Measurements from ENCODE around the gene LRRC4C.

The LRRC4C gene

GRCh38 chr11:41267451-41267850 lies 192.0 kb downstream of the LRRC4C start:
- no peak for DNase-seq (ENCODE audit: extremely low read depth in 1 of 2, low read depth in 1 of 2)

- no peak for DNase-seq (ENCODE audit: extremely low read depth in 1 of 2, low read depth in 1 of 2)
These were observed 203.4 kb downstream of the LRRC4C start for GRCh38 chr11:41256041-41256440.

- DNase-seq (ENCODE audit: extremely low read depth in 1 of 2, low read depth in 1 of 2), result no peak
These were observed 204.5 kb downstream of the LRRC4C start for GRCh38 chr11:41254966-41255365.

DNA sequence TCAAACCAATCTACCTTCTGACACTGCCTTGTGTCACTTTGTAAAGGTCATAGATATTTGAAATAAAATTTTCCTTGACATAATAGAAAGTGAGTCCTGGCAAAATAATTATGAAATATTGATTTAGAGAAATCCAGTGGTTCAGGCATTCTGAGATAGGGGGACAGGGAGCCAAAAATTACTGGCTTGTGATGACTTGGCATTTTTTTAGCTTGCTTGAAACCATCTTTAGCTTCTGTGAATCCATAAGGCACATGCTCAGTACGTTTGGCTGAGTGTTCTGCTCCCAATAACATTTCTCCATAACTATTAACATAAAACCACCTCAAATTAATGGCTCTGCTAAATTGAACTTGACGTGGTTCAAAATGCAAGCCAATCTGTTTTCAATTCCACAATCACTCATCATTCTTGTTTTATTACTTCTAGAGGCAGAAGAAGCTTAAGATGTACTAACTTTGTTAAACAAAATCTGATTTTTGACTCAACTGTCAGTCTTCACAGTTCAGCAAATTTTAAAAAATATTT lies 209.0 kb downstream of the LRRC4C start:
- DNase-seq (ENCODE audit: extremely low read depth in 1 of 2, low read depth in 1 of 2), result no peak

- DNase-seq (ENCODE audit: extremely low read depth in 1 of 2, low read depth in 1 of 2), result no peak
These were observed 211.8 kb downstream of the LRRC4C start for GRCh38 chr11:41247621-41248020.

DNA sequence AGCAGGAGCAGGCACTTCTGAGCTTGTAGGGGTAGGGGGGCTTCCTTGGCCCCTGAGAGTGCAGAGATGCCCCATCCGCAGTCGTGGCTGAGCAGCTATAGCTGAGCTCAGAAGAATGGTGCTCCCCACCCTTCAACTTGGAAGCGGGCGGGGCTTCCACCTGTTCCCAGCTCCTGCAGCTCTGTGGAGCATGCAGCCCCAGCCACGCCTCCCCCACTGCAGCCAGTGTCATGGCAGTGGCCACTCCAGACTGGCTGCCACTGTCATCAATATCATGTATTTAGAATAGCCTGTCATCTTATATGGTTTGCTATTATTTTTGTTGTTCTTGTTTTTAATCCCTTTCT lies 213.1 kb downstream of the LRRC4C start:
- no peak for DNase-seq (ENCODE audit: extremely low read depth in 1 of 2, low read depth in 1 of 2)

DNA sequence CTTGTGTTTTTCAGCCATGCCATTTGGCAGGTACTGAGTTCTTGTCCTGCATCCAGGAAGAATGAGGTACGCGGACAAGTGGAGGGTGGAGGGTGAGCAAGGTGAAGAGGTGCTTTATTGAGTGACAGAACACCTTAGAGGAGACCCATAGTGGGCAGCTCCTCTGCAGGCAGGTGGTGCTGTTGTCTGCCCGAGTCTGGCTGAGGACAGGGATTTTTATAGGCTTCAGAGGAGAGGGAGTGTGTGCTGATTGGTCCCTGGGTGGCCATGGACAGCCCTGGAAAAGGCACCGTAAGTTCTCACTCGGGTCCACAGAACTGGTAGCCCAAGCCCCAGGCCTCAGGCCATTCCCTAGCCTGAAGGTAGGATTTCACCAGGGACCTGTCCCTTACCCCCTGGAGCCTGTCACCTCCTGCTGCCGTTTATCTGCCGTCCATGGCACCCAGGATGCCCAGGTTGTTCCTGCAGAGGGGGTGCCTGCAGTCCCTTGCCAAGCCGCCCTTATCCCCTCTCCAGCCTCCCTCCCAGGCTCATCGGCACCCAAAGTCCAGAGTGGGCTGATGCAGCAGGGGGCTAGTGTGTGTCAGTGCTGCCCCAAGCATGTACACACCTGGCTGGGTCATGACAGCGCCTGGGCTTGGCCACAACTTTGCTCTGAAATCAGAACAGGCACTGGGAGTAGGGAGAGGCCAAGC lies 213.6 kb downstream of the LRRC4C start:
- no peak for DNase-seq (ENCODE audit: extremely low read depth in 1 of 2, low read depth in 1 of 2)

- DNase-seq (ENCODE audit: extremely low read depth in 1 of 2, low read depth in 1 of 2), result no peak
These were observed 214.3 kb downstream of the LRRC4C start for GRCh38 chr11:41245184-41245583.

DNA sequence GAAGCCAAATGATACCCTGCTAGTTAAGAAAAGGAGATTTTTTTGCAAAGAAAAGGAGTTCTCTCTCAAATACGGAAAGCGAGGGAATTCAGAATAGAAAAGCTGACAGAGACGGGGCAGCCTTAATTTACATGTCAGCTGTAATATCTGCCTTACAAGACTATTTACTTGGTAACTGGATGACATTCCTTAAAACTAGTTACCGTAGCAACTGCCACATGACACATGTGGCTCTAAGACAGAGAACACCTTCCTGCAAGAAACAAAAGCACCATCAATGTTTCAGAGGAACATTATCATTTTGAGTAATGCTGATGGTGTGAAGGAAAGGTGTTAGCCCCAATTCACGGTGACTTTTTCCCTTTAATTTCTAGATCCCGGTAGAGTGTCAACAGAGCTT lies 222.1 kb downstream of the LRRC4C start:
- DNase-seq (ENCODE audit: extremely low read depth in 1 of 2, low read depth in 1 of 2), result no peak

- no peak for DNase-seq (ENCODE audit: extremely low read depth in 1 of 2, low read depth in 1 of 2)
These were observed 223.8 kb downstream of the LRRC4C start for GRCh38 chr11:41235668-41236067.

DNA sequence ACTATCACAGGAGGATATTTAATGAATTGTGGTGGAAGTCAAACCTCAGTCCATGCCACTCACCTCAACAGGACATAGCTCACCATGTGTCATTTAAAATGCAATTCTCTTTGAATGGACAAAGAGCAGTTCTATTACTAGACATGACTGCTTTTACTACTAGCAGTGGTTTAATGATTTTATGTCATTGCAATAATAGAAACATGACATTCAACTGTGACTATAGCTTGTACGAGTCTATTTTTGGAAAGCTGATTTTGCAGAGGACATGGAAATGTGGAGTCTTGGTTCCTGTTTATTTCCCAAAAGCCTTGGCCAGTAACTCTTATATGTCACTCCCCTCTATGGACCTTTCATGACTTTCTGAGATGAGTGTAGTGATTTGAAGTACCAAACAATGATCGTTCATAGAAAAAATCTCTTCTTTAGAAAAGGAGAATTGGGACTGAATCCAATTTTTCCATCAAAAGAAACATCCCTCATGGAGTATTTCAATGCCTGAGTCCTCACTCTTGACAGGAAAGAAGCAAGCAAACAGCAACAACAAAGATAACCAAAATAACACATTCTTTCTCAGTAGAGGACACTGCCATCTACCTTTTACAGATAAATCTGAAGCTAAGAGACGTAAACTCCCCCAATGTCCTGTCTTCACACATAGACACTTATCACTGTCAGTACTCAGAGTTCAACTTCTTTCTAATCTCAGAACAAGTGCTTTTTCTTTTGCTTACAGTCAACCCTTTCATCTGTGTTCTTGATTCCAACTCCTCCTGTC lies 233.4 kb downstream of the LRRC4C start:
- no peak for DNase-seq (ENCODE audit: extremely low read depth in 1 of 2, low read depth in 1 of 2)

GRCh38 chr11:41222236-41222635 lies 237.2 kb downstream of the LRRC4C start:
- no peak for DNase-seq (ENCODE audit: extremely low read depth in 1 of 2, low read depth in 1 of 2)

DNA sequence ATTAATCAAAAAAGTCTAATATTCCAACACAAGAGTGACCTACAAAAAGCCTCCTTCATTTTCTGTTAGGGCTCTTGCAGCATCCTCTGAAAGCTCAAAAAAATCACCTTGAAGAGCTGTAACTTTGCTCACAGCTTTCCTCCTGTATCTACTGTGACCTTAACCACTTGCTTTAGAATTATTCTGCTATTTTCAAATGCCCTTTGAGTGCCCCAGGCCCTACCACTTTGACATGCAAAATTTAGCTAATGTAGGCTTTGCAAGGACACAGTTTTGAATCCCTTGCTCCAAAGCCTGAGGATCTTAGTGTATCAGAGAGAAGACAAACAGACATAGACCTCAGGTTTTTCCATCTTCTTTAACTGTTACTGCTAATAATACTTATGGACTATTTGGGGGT lies 253.1 kb downstream of the LRRC4C start:
- DNase-seq (ENCODE audit: extremely low read depth in 1 of 2, low read depth in 1 of 2), result no peak

DNA sequence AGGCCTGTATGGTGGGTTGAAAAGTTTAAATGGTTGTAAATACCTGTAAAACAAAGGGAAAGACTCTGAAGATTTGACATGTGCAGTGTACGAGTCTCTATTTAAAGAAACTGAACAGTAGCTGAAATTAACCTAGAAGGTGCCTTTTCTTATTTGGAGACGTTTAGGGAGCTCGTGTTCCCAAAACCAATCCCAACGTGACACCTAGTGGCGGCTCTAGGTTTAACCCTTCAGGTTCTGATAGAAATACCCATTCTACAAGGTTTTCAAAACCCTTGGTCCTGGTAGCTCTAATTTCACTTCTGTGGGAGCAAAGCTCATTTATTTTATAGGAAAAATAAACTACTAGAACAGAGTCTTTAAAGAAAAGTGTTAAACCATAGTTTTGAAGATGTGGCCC lies 258.3 kb downstream of the LRRC4C start:
- no peak for DNase-seq (ENCODE audit: extremely low read depth in 1 of 2, low read depth in 1 of 2)

- DNase-seq (ENCODE audit: extremely low read depth in 1 of 2, low read depth in 1 of 2), result no peak
These were observed 268.9 kb downstream of the LRRC4C start for GRCh38 chr11:41190437-41191082.

- DNase-seq (ENCODE audit: extremely low read depth in 1 of 2, low read depth in 1 of 2), result no peak
These were observed 269.6 kb downstream of the LRRC4C start for GRCh38 chr11:41189701-41190436.

DNA sequence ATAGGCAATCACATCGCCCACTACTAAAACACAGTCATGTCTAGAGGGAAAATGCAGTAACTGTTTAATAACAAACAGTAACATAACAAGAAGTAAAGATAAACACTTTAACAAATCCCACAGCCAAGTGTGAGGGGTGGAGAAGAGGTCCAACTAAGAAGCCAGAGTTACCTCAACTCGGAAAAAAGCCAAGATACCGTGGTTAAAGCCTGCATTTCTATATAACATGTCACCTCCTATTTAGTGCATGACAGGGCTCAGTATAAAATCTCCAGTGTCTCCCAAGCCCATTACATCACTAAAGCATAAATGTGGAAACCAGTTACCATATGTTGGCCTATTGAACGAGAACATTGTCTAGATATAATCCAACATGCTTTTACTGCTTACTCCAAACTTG lies 281.7 kb downstream of the LRRC4C start:
- DNase-seq (ENCODE audit: extremely low read depth in 1 of 2, low read depth in 1 of 2), result no peak

GRCh38 chr11:41175304-41175972 lies 284.0 kb downstream of the LRRC4C start:
- DNase-seq (ENCODE audit: extremely low read depth in 1 of 2, low read depth in 1 of 2), result no peak

GRCh38 chr11:41146326-41146725 lies 313.1 kb downstream of the LRRC4C start:
- no peak for DNase-seq (ENCODE audit: extremely low read depth in 1 of 2, low read depth in 1 of 2)

GRCh38 chr11:41145420-41145819 lies 314.0 kb downstream of the LRRC4C start:
- no peak for DNase-seq (ENCODE audit: extremely low read depth in 1 of 2, low read depth in 1 of 2)

DNA sequence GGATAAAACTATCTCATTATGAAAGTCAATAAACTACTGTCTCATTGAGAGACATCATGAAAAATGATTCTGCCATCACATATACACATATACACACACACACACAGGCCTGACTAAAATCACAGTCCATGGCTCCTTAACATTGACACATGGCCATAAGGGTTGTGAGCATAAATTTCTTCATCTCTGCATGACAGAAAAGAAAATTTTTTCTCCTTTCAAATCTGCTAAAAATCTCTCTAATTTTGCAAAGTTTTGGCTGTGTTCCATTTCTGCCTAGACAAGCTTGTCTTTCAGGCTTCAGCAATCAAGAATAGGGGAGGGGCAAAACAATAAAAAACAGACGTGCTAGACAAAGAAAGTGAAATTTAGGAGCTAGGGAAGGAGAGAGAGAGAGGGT lies 324.5 kb downstream of the LRRC4C start:
- DNase-seq (ENCODE audit: extremely low read depth in 1 of 2, low read depth in 1 of 2), result no peak

Measured in stimulated activated CD8-positive, alpha-beta memory T cell treated with anti-CD3 and anti-CD28 coated beads, Interleukin-7, amount 100 ng/mL, for 48 hours (primary cell).